ENCODE measurements around the gene AKT3. TPM values are rescaled to one million over a fixed set of nuclear protein-coding genes. Genes with fewer than 3 reads are reported as not detected.

AKT3 gene
- total RNA-seq, 1 experiment from 2014 or later = 18.7 TPM

DNA sequence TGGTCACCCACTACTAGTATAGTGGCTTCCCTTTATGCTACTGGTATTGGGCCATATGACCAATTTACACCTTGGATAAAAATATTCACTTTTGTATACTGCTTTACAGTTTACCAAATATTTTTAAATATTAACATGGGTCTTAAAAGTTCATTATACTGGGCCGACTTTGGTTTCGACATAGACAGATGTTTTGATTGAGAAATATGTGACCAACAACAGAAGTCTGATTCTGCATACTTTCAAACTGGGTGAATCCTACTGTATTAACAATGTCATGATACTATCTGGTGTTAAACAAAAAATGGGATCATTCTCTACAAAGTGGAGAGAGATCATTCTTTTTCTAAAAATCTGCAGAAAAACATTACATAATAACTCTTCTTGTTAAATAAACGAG lies 134.8 kb downstream of the AKT3 start:
- H3K4me2 ChIP-seq (ENCODE audit: low read length) = no peak overlapping the region
- no peak overlapping the region for H2AFZ ChIP-seq (ENCODE audit: low read length)
- ChIA-PET CTCF (no interaction called here), POLR2A (ENCODE audit: unreplicated experiment) (no interaction called here)
- H3K27ac ChIP-seq (ENCODE audit: low read length) = no peak overlapping the region
- no peaks in the 10 kb centered on the region for H3K27me3 ChIP-seq (ENCODE audit: low read length)
- H3K79me2 ChIP-seq (ENCODE audit: low read length) = no peaks in the 10 kb centered on the region
- H4K20me1 ChIP-seq (ENCODE audit: low read length) = no peaks in the 10 kb centered on the region
- no peaks in the 10 kb centered on the region for H3K9me3 ChIP-seq (ENCODE audit: low read length)
- no peaks in the 10 kb centered on the region for H3K36me3 ChIP-seq (ENCODE audit: low read depth, low read length)
- no peak overlapping the region for H3K9ac ChIP-seq (ENCODE audit: low read length)
- no peaks in the 10 kb centered on the region for H3K9me2 ChIP-seq (replicated peaks; ENCODE audit: low read length)
- intact Hi-C loops (cut with micrococcal nuclease) = loop anchor here (10.0 kb wide), 1 partner anchor 300 kb away; no protein-coding TSS in a partner anchor
- TF ChIP-seq EZH2phosphoT487 (IDR thresholded peaks at IDR 0.05; ENCODE audit: borderline replicate concordance, low read length) = no peak
- TF ChIP-seq, protein P1, sequence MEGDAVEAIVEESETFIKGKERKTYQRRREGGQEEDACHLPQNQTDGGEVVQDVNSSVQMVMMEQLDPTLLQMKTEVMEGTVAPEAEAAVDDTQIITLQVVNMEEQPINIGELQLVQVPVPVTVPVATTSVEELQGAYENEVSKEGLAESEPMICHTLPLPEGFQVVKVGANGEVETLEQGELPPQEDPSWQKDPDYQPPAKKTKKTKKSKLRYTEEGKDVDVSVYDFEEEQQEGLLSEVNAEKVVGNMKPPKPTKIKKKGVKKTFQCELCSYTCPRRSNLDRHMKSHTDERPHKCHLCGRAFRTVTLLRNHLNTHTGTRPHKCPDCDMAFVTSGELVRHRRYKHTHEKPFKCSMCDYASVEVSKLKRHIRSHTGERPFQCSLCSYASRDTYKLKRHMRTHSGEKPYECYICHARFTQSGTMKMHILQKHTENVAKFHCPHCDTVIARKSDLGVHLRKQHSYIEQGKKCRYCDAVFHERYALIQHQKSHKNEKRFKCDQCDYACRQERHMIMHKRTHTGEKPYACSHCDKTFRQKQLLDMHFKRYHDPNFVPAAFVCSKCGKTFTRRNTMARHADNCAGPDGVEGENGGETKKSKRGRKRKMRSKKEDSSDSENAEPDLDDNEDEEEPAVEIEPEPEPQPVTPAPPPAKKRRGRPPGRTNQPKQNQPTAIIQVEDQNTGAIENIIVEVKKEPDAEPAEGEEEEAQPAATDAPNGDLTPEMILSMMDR (conservative IDR thresholded peaks at IDR 0.05; ENCODE audit: low read depth, low read length) = no peak
- TF ChIP-seq EZH2 (IDR thresholded peaks at IDR 0.05; ENCODE audit: low read length, unreplicated experiment) = no peak
- ATAC-seq = no peak
- H3K4me3 ChIP-seq (ENCODE audit: low read length) = no peak overlapping the region
- H3K4me1 ChIP-seq (ENCODE audit: insufficient read depth, low read length) = peaks cover 37% of the 10 kb centered on the region
- no peaks in the 10 kb centered on the region for H3F3A ChIP-seq (ENCODE audit: low read length, unreplicated experiment)
- DNase-seq = no peak
- BruUV-seq (replicated peaks) = no TSS peak

DNA sequence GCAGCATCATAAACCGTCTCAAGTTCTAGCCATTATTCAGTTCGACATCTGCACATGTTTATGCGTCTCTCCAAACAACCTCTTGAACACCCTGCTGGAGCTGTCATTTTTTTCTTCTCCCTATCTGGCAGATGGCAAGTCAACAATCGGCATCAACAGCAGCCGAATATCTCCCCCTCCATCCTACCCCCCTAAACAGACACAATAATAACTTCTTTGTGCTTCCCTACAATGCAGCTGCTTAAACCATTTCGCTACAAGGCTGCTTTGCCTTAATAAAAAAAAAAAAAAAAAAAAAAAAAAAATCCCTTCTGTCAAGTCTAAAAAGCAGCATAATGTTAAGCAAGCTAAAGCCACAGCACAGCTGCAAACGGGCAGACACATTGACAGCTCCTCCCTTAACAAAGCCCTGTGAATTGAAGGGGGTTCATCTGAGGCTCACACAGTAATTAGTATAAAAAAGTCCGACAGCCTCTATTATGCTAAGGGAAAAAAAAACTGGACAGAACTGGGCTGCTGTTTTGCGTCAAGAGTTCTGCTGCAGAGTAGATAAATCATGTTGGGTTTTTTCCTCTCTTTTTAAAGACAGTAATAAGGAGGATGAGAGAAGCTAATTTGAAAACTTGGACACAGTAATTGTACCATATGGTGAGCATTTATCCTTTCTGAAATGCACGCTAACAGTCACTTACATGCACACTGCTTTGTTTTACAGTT lies 136.4 kb downstream of the AKT3 start:
- ChIA-PET POLR2A (ENCODE audit: unreplicated experiment) (no interaction called here), CTCF (no interaction called here)
- no peak overlapping the region for H3K4me2 ChIP-seq (ENCODE audit: low read length)
- no peak overlapping the region for H2AFZ ChIP-seq (ENCODE audit: low read length)
- H3K9ac ChIP-seq (ENCODE audit: low read length) = no peak overlapping the region
- no peak overlapping the region for H3K4me3 ChIP-seq (ENCODE audit: low read length)
- H3K9me3 ChIP-seq (ENCODE audit: low read length) = no peaks in the 10 kb centered on the region
- peaks cover 32% of the 10 kb centered on the region for H3K4me1 ChIP-seq (ENCODE audit: insufficient read depth, low read length)
- no peak overlapping the region for H3K27ac ChIP-seq (ENCODE audit: low read length)
- DNase-seq (no peak), ATAC-seq (no peak)
- BruUV-seq (replicated peaks) = no TSS peak
- H4K20me1 ChIP-seq (ENCODE audit: low read length) = no peaks in the 10 kb centered on the region
- intact Hi-C loops (cut with micrococcal nuclease) = loop anchor here (10.0 kb wide), 1 partner anchor 301 kb away; no protein-coding TSS in a partner anchor
- no peaks in the 10 kb centered on the region for H3K9me2 ChIP-seq (replicated peaks; ENCODE audit: low read length)
- no peaks in the 10 kb centered on the region for H3K27me3 ChIP-seq (ENCODE audit: low read length)
- H3K79me2 ChIP-seq (ENCODE audit: low read length) = no peaks in the 10 kb centered on the region
- no peaks in the 10 kb centered on the region for H3F3A ChIP-seq (ENCODE audit: low read length, unreplicated experiment)
- H3K36me3 ChIP-seq (ENCODE audit: low read depth, low read length) = no peaks in the 10 kb centered on the region
- TF ChIP-seq, protein P1 (conservative IDR thresholded peaks at IDR 0.05; ENCODE audit: low read depth, low read length) = no peak
- no peak for TF ChIP-seq EZH2phosphoT487 (IDR thresholded peaks at IDR 0.05; ENCODE audit: borderline replicate concordance, low read length)
- TF ChIP-seq EZH2 (IDR thresholded peaks at IDR 0.05; ENCODE audit: low read length, unreplicated experiment) = no peak

DNA sequence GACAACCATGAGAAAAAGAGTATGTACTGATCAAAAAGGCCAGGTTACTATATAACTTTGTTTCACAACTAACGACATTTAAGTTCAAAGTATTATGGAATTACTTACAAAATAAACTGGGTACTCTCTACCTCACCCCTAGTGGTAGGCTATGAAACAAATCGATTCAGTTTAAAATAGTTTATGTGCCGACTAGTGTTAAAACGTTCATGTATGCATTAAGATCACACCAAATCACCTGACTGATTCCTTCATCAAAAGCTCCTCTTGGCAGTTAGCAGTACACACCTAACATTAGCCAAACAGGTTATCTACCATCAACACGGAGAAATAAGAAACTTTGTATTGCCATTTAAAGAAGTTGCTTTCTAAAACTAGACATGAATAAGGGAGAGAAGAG lies 137.1 kb downstream of the AKT3 start:
- DNase-seq = peak; percentile 20
- H4K20me1 ChIP-seq (ENCODE audit: low read length) = no peaks in the 10 kb centered on the region
- CTCF ChIA-PET = no interaction called here
- H2AFZ ChIP-seq (ENCODE audit: low read length) = no peak overlapping the region
- no peak for ATAC-seq
- H3K4me3 ChIP-seq (ENCODE audit: low read length) = no peak overlapping the region
- no peaks in the 10 kb centered on the region for H3K27me3 ChIP-seq (ENCODE audit: low read length)
- H3K36me3 ChIP-seq (ENCODE audit: low read depth, low read length) = no peaks in the 10 kb centered on the region
- POLR2A ChIA-PET (ENCODE audit: unreplicated experiment) = no interaction called here
- peaks cover 28% of the 10 kb centered on the region for H3K4me1 ChIP-seq (ENCODE audit: insufficient read depth, low read length)
- no peak overlapping the region for H3K4me2 ChIP-seq (ENCODE audit: low read length)
- H3K9me2 ChIP-seq (replicated peaks; ENCODE audit: low read length) = no peaks in the 10 kb centered on the region
- no peak overlapping the region for H3K27ac ChIP-seq (ENCODE audit: low read length)
- intact Hi-C loops (cut with micrococcal nuclease) = loop anchor here (10.0 kb wide), 1 partner anchor 302 kb away; no protein-coding TSS in a partner anchor
- TF ChIP-seq, protein P1 (conservative IDR thresholded peaks at IDR 0.05; ENCODE audit: low read depth, low read length) = peak; percentile 65
- TF ChIP-seq EZH2 (IDR thresholded peaks at IDR 0.05; ENCODE audit: low read length, unreplicated experiment) (no peak), EZH2phosphoT487 (IDR thresholded peaks at IDR 0.05; ENCODE audit: borderline replicate concordance, low read length) (no peak)
- no peaks in the 10 kb centered on the region for H3F3A ChIP-seq (ENCODE audit: low read length, unreplicated experiment)
- no TSS peak for BruUV-seq (replicated peaks)
- H3K9ac ChIP-seq (ENCODE audit: low read length) = no peak overlapping the region
- no peaks in the 10 kb centered on the region for H3K9me3 ChIP-seq (ENCODE audit: low read length)
- H3K79me2 ChIP-seq (ENCODE audit: low read length) = no peaks in the 10 kb centered on the region
